ENCODE measurements around the gene POGLUT2. TPM values are rescaled to one million over a fixed set of nuclear protein-coding genes. Genes with fewer than 3 reads are reported as not detected.

Gene POGLUT2
- total and polyA plus RNA-seq, 2 donors (not counting 3 experiments of a cell fraction or from before 2014, with no cell fraction given): 17.9 to 22.5 TPM

DNA sequence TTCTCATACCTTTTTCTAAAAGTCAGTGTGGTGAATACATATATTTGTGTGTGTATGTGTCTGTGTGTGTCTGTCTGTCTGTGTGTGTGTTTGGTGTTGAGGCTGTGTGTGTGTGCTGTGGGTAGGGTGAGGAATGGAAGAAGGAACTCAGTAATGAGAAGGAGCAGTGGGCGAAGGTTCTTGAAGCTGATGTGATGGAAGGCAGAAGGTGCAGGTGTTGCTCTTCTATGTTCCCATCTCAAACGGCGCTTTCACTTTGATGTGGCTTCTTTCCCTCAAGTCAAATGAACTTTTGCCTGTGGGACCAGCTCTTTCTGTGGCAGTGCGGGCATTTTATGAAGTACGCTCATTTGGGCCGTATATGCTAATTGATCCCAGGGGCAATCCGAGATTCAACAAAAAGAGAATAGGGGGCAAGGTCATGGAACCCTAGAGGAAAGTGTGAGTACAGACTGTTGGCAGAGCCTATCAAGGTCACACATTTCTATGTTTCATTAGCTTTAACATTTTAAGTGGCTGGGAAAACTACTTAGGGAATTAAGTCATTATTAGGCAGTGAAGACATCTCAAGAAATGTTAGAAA lies 15.3 kb upstream of the POGLUT2 start:
- no peak overlapping the region for H3K4me3 ChIP-seq (replicated peaks in 1 of 3; ENCODE audit: insufficient read depth in 1 of 3, low read depth in 1 of 3, low read length in 3 of 3)
- peaks cover 20% of the 10 kb centered on the region for H3K79me2 ChIP-seq (ENCODE audit: control insufficient read depth, insufficient read depth, low read length)
- H3K4me1 ChIP-seq (ENCODE audit: control insufficient read depth, extremely low read depth, insufficient read depth, low read length): peaks cover 2% of the 10 kb centered on the region
- TF ChIP-seq JUN (IDR thresholded peaks at IDR 0.05; ENCODE audit: borderline replicate concordance, insufficient read depth, insufficient read length, low read depth) (no peak), EZH2 (IDR thresholded peaks at IDR 0.05; ENCODE audit: borderline replicate concordance, low read depth, low read length, severe bottlenecking) (no peak), MAX (IDR thresholded peaks at IDR 0.05; ENCODE audit: insufficient read depth, insufficient read length) (no peak), POLR2AphosphoS5 (IDR thresholded peaks at IDR 0.05; ENCODE audit: insufficient read depth, low read depth, low read length) (no peak), POLR2A (IDR thresholded peaks at IDR 0.05; ENCODE audit: low read depth, low read length) (no peak), MYC (IDR thresholded peaks at IDR 0.05; ENCODE audit: low read depth, low read length) (no peak), GATA2 (IDR thresholded peaks at IDR 0.05; ENCODE audit: insufficient read depth, insufficient read length, low read depth, low read length) (no peak), FOS (IDR thresholded peaks at IDR 0.05; ENCODE audit: borderline replicate concordance, insufficient read depth, low read length) (no peak)
- TF ChIP-seq, protein P1, sequence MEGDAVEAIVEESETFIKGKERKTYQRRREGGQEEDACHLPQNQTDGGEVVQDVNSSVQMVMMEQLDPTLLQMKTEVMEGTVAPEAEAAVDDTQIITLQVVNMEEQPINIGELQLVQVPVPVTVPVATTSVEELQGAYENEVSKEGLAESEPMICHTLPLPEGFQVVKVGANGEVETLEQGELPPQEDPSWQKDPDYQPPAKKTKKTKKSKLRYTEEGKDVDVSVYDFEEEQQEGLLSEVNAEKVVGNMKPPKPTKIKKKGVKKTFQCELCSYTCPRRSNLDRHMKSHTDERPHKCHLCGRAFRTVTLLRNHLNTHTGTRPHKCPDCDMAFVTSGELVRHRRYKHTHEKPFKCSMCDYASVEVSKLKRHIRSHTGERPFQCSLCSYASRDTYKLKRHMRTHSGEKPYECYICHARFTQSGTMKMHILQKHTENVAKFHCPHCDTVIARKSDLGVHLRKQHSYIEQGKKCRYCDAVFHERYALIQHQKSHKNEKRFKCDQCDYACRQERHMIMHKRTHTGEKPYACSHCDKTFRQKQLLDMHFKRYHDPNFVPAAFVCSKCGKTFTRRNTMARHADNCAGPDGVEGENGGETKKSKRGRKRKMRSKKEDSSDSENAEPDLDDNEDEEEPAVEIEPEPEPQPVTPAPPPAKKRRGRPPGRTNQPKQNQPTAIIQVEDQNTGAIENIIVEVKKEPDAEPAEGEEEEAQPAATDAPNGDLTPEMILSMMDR (IDR thresholded peaks at IDR 0.05; ENCODE audit: extremely low read depth in 1 of 2, insufficient read depth in 1 of 2, low read depth in 1 of 2, low read length in 2 of 2): no peak
- DNase-seq (ENCODE audit: low read depth, low spot score) (no peak), FAIRE-seq (no peak)
- H3K9me1 ChIP-seq (replicated peaks; ENCODE audit: control insufficient read depth, extremely low read depth, insufficient read depth, low read length): no peaks in the 10 kb centered on the region
- no peak overlapping the region for H3K27ac ChIP-seq (ENCODE audit: insufficient read depth, low read depth, low read length)
- peaks cover 3% of the 10 kb centered on the region for H4K20me1 ChIP-seq (replicated peaks; ENCODE audit: control insufficient read depth, extremely low read depth, insufficient read depth, low read length)
- CTCF ChIA-PET: interaction anchor here (1.0 to 1.7 kb wide), 4 partner anchors 10 to 232 kb away, joined by 3 read pairs; no protein-coding TSS in a partner anchor
- POLR2A ChIA-PET: no interaction called here
- H3K9ac ChIP-seq (replicated peaks; ENCODE audit: extremely low read depth, insufficient read depth, low read length): no peak overlapping the region
- no peaks in the 10 kb centered on the region for H3K9me3 ChIP-seq (replicated peaks; ENCODE audit: control insufficient read depth, insufficient read depth, low read length)
- BruUV-seq (replicated peaks): no TSS peak
- no peak overlapping the region for H3K4me2 ChIP-seq (ENCODE audit: insufficient read depth, low read length)
- H3K36me3 ChIP-seq (ENCODE audit: control insufficient read depth in 2 of 2, extremely low read depth in 1 of 2, insufficient read depth in 2 of 2, low read length in 2 of 2): peaks cover 0 to 2% of the 10 kb centered on the region in 2 experiments
- no peak overlapping the region for H2AFZ ChIP-seq (ENCODE audit: low read depth, low read length)
- intact Hi-C loops (cut with micrococcal nuclease): no loop called here
- dilution Hi-C loops (cut with MboI; ENCODE audit: extremely low pct_ligation_motif_present, low sequenced_read_pairs): no loop called here
- H3K27me3 ChIP-seq (ENCODE audit: control insufficient read depth in 2 of 2, insufficient read depth in 2 of 2, low read length in 2 of 2): no peaks in the 10 kb centered on the region
